ENCODE measurements around the gene AADAC.

The AADAC gene

DNA sequence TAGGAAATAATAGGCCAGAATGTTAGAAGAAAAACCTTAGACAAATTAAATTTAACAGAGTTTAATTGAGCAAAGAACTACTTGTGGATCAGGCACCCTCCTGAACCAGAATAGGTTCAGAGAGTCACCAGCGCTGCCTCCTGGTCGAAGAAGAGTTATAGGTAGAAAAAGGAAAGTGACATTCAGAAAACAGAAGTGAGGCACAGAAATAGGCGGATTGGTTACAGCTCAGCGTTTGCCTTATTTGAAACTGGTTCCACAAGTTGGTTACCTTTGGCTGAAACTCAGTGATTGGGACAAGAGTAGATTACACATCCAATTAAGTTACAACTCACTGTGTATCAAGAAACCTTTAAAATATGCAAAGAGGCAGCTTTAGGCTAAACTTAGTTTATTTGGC lies 4.4 kb downstream of the AADAC start:
- H2AFZ ChIP-seq (ENCODE audit: low read depth) = no peak overlapping the region
- no peaks in the 10 kb centered on the region for H3K79me2 ChIP-seq (ENCODE audit: insufficient read depth, low read depth)
- TF ChIP-seq, protein P1, sequence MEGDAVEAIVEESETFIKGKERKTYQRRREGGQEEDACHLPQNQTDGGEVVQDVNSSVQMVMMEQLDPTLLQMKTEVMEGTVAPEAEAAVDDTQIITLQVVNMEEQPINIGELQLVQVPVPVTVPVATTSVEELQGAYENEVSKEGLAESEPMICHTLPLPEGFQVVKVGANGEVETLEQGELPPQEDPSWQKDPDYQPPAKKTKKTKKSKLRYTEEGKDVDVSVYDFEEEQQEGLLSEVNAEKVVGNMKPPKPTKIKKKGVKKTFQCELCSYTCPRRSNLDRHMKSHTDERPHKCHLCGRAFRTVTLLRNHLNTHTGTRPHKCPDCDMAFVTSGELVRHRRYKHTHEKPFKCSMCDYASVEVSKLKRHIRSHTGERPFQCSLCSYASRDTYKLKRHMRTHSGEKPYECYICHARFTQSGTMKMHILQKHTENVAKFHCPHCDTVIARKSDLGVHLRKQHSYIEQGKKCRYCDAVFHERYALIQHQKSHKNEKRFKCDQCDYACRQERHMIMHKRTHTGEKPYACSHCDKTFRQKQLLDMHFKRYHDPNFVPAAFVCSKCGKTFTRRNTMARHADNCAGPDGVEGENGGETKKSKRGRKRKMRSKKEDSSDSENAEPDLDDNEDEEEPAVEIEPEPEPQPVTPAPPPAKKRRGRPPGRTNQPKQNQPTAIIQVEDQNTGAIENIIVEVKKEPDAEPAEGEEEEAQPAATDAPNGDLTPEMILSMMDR (conservative IDR thresholded peaks at IDR 0.05; ENCODE audit: low read depth, low read length) = no peak
- H4K20me1 ChIP-seq (ENCODE audit: insufficient read depth) = no peaks in the 10 kb centered on the region
- no peaks in the 10 kb centered on the region for H3K4me1 ChIP-seq (ENCODE audit: low read depth, poor library complexity, severe bottlenecking)
- no peaks in the 10 kb centered on the region for H3K36me3 ChIP-seq (ENCODE audit: insufficient read depth)
- H3K9ac ChIP-seq = no peak overlapping the region
- H3K27me3 ChIP-seq (ENCODE audit: insufficient read depth, low read depth) = no peaks in the 10 kb centered on the region
- no peak overlapping the region for H3K4me3 ChIP-seq (IDR thresholded peaks at IDR 0.05; ENCODE audit: insufficient read depth, low read depth, low read length)
- H3K27ac ChIP-seq = no peak overlapping the region
- no peak overlapping the region for H3K4me2 ChIP-seq

GRCh38 chr3:151819910-151820309 lies 6.0 kb downstream of the AADAC start:
- Histone ChIP-seq H2AFZ (ENCODE audit: low read depth) (no peak overlapping the region), H3K27me3 (ENCODE audit: insufficient read depth, low read depth) (no peaks in the 10 kb centered on the region), H3K79me2 (ENCODE audit: insufficient read depth, low read depth) (no peaks in the 10 kb centered on the region), H3K27ac (no peak overlapping the region), H3K4me3 (IDR thresholded peaks at IDR 0.05; ENCODE audit: insufficient read depth, low read depth, low read length) (no peak overlapping the region), H4K20me1 (ENCODE audit: insufficient read depth) (no peaks in the 10 kb centered on the region), H3K9ac (no peak overlapping the region), H3K4me2 (no peak overlapping the region), H3K36me3 (ENCODE audit: insufficient read depth) (no peaks in the 10 kb centered on the region), H3K4me1 (ENCODE audit: low read depth, poor library complexity, severe bottlenecking) (no peaks in the 10 kb centered on the region)
- TF ChIP-seq, protein P1 (conservative IDR thresholded peaks at IDR 0.05; ENCODE audit: low read depth, low read length) = no peak

DNA sequence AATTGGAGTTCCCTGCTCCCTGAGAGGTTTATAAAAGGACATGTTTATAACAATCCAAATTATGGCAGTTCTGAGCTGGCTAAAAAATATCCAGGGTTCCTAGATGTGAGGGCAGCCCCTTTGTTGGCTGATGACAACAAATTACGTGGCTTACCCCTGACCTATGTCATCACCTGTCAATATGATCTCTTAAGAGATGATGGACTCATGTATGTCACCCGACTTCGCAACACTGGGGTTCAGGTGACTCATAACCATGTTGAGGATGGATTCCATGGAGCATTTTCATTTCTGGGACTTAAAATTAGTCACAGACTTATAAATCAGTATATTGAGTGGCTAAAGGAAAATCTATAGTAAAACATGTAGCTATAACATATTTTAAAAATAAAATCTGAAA lies 13.9 kb downstream of the AADAC start:
- no peaks in the 10 kb centered on the region for H3K4me1 ChIP-seq (ENCODE audit: low read depth, poor library complexity, severe bottlenecking)
- no peaks in the 10 kb centered on the region for H4K20me1 ChIP-seq (ENCODE audit: insufficient read depth)
- H3K4me3 ChIP-seq (IDR thresholded peaks at IDR 0.05; ENCODE audit: insufficient read depth, low read depth, low read length) = no peak overlapping the region
- TF ChIP-seq, protein P1 (conservative IDR thresholded peaks at IDR 0.05; ENCODE audit: low read depth, low read length) = no peak
- no peak overlapping the region for H2AFZ ChIP-seq (ENCODE audit: low read depth)
- H3K9ac ChIP-seq = no peak overlapping the region
- no peaks in the 10 kb centered on the region for H3K27me3 ChIP-seq (ENCODE audit: insufficient read depth, low read depth)
- H3K79me2 ChIP-seq (ENCODE audit: insufficient read depth, low read depth) = no peaks in the 10 kb centered on the region
- H3K27ac ChIP-seq = no peak overlapping the region
- H3K4me2 ChIP-seq = no peak overlapping the region
- no peaks in the 10 kb centered on the region for H3K36me3 ChIP-seq (ENCODE audit: insufficient read depth)

DNA sequence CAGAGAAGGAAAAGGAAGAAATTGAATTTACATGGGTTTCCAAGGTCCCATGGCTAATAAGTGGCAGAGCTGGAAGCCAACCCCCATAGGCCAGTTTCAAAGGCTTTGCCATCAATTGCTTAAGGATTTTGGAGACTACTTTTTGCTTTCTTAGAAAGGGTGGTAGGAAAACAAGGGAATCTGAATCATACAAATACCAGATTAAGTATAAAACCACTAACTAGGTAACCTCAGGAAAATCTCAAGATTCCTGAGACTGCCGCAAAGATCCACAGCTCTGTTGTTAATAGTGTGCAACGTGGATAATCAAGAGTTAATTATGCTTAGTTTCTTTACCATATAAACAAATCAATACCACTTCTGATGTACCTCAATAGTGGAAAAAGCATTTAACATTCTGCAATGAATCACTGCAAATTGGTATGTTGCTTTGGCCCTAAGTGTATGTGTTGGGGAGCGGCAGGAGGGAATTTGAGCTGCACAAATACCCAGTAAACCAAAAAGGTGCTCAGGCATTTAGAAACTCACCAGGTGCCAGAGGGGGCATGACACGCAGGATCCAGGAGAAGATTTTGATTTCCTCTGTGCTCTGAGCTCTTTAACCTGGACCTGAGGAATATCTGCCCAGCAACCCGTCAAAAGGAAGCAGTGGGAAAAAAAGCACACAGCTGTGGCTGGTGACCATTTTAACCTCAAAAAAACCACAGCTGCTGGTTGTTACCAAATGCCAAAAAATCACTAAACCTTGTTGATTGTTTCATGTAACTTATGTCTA lies 22.0 kb downstream of the AADAC start:
- H3K27ac ChIP-seq = no peak overlapping the region
- TF ChIP-seq, protein P1 (conservative IDR thresholded peaks at IDR 0.05; ENCODE audit: low read depth, low read length) = no peak
- no peak overlapping the region for H3K9ac ChIP-seq
- H3K79me2 ChIP-seq (ENCODE audit: insufficient read depth, low read depth) = no peaks in the 10 kb centered on the region
- no peaks in the 10 kb centered on the region for H4K20me1 ChIP-seq (ENCODE audit: insufficient read depth)
- no peak overlapping the region for H2AFZ ChIP-seq (ENCODE audit: low read depth)
- no peaks in the 10 kb centered on the region for H3K27me3 ChIP-seq (ENCODE audit: insufficient read depth, low read depth)
- H3K4me3 ChIP-seq (IDR thresholded peaks at IDR 0.05; ENCODE audit: insufficient read depth, low read depth, low read length) = no peak overlapping the region
- no peaks in the 10 kb centered on the region for H3K36me3 ChIP-seq (ENCODE audit: insufficient read depth)
- H3K4me1 ChIP-seq (ENCODE audit: low read depth, poor library complexity, severe bottlenecking) = peaks cover 17% of the 10 kb centered on the region
- H3K4me2 ChIP-seq = no peak overlapping the region
